RPMI7951 (cell line): ENCODE data around the gene DGCR6L. TPM values are rescaled to one million over a fixed set of nuclear protein-coding genes. Genes with fewer than 3 reads are reported as not detected.
"Not testable (repeated sequence)": the region's sequence is repeated elsewhere in the genome, so short reads cannot be mapped to it uniquely, and the experiment has no call there.

Source experiments
- DNase-seq: peaks from one replicate; pipeline ENCODE4 v3.0.0-alpha.2; 2012; ENCODE audit warnings: low read depth
- total RNA-seq: library from RNA; depleted of rRNA; stranded (reverse); fragments of >200 nt; shearing (Covaris generic); gene quantifications from 2 replicates; pipeline ENCODE4 v1.2.3, GENCODE V29; 2014

Gene DGCR6L
- total RNA-seq, 1 experiment from 2014 or later, result 39.7 TPM

DNA sequence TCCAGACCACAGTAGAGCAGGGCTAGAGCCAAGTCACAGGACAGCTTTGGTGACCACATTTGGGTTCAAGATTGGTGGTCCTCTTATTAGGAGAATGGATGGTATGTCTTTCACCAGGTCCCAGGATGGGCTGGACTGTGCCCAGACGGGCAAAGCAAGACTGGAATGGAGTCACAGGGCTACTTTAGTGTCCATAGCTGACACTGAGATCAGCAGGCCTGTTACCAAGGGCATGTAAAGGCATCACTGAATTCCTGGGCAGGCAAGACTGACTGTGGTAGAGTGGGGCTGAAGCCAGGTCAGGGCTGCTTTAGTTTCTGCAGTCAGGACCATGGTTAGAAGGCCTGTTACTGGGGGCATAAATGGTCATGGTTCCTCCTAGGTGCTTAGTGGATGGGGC, 6.1 kb upstream of the DGCR6L start:
- not testable (repeated sequence) for DNase-seq

- no peak for DNase-seq
Observed at GRCh38 chr22:20324139-20324516, 4.3 kb upstream of the DGCR6L start.

GRCh38 chr22:20321552-20322211, 1.8 kb upstream of the DGCR6L start:
- DNase-seq, result not testable (repeated sequence)

- DNase-seq, result not testable (repeated sequence)
Observed at GRCh38 chr22:20320659-20321551, 1.0 kb upstream of the DGCR6L start.

- DNase-seq, result peak; percentile 18
Observed at GRCh38 chr22:20319041-20319744, 667 bp downstream of the DGCR6L start.

GRCh38 chr22:20318043-20318688, 1.7 kb downstream of the DGCR6L start:
- not testable (repeated sequence) for DNase-seq

- not testable (repeated sequence) for DNase-seq
Observed at GRCh38 chr22:20317402-20318042, 2.3 kb downstream of the DGCR6L start.

DNA sequence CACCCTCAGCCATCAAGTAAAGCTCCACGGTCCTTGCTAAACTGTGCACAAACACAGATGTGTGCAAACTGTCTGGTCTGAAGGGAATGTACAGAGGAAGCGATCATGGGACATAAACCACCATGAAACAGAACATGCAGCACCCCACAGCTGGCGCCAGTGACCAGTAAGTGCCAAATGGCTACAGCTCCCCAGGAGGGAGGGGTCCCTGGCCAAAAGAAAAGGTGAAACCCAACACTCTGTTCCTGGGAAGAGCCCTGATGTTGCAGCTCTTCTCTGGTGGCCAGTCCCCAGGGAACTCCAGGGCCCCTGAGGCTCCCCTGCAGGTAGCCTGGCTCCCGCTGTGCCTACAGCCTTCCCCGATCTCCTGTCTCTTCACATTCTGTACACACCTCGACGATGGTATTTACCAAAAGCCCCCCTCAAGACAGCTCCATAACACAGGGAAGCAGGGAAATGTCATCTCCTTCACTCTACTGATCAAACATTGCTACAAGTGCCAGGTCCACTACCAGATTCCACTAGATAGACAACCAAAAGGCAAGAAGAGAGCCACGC, 2.9 kb downstream of the DGCR6L start:
- DNase-seq, result no peak

GRCh38 chr22:20316217-20316843, 3.5 kb downstream of the DGCR6L start:
- no peak for DNase-seq

DNA sequence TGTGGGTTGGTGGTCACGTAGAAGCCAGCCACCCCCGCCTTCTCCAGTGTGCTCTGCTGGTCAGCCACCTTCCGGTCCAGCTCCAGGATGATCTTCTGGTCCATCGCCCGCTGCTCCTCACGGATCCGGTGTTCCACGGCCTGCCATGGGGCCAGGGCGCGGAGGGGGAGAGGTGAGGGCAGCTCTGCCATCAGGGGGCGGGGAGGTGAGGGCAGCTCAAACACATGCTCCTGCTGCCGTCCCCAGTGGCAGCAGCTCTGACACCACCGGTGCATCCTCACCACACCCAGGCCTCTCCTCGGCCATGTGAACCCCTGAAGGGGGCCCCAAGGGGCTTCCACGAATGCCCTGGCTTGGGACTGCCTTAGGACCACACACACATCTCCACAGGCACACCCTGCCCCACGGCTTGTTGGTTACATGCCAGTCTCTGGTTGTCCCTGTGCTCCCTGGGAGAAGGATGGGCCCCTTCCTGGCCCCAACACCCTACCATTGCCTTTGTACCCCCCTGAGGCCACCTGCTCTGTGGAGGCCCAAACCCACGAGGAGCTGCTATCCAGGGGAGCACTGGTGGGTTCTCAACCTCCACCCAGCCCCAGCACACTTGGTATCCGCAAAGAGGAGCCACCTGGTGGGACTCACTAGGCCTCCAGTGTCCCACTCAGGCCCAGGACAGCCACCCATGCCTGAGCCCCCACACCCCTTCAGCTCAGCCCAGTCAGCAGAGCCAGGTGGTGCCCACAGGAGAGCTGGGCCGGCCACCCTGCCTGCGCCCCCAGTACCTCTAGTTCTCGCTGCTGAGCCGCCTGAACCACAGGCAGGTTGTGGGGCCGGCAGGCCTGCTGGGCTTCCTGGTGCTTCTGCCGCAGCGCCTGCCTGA, 4.3 kb downstream of the DGCR6L start:
- DNase-seq, result no peak

DNA sequence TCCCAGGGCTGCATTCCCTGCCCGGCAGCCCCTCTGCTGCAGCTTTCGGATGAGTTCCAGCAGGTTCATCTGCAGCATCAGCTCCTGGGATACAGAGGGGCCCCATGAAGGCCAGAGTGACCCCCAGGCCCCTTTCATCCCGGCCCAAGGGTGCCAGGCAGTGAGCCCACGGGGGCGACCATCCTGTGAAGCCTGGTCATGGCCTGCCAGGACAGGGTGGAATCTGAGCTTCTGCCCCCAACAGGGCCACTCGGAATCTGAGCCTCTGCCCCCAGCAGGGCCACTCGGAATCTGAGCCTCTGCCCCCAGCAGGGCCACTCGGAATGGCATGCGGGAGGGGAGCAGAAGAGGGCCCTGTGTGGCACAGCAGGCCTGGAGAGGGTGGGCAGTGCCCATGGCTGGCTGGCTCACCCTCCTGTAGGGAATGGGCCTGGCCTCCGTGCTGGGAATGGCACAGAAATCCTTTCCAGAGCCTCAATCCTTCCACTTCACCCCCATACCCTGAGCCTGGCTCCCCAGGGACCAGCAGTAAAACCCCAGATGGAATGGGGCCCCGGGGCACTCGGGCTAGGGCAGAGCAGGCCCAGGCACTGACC, 5.0 kb downstream of the DGCR6L start:
- DNase-seq, result not testable (repeated sequence)

DNA sequence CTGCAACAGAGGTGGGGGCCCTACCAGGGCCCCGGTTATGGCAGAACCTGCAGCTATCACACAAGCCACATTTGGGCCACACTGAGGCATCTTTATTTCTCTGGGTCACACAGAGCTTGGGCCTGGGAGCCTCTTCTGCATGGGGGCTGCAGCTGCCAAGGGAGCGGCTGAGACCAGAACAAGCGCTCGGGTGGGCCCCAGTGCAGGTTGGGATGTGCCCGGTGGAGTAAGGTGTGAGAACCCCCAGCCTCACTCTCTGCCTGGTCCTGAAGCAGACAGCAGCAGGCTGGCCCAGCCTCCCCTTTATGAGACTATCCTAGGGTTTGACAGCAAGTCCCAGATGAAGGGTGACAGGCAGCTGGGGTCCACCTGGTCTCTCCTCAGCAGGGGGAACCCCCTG, 5.7 kb downstream of the DGCR6L start:
- not testable (repeated sequence) for DNase-seq

GRCh38 chr22:20313306-20314077, 6.4 kb downstream of the DGCR6L start:
- DNase-seq, result not testable (repeated sequence)

DNA sequence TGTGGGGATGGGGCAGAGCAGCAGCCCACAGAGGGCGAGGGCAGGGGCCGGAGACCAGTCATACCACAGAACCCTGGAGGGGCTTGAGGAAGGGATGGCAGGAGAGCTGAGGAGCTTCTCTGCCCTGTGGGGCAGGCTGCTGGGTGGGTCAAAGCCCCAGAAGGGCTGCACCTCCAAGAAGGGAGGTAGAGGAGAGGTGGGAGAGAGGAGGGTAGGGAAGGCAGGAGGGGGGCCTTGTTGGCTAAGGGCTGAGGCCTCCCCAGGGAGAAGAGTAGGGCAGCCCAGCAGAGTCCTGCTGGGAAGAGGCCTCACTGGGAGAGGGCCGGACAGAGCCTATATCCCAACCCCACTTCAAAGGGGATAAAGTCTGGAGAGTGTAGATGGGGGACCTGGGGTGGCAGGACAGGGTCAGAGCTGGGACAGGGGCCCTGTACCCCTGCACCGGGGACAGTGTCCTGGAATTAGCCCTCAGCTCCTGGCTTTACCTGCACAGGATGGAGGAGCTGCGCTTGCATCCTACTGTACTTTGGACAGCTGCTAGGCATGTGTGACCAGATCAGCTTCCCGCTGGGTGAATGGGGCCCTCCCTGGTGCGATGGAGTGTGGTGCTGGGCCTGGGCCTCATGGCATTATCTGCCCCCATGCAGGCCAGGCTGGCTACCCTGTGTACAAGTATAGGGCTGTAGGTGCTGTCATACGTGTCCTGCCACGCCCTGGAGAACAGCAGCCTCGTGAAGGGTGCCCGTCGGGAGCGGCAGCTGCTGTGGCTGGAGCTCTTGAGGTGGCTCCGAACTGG, 7.3 kb downstream of the DGCR6L start:
- no peak for DNase-seq

DNA sequence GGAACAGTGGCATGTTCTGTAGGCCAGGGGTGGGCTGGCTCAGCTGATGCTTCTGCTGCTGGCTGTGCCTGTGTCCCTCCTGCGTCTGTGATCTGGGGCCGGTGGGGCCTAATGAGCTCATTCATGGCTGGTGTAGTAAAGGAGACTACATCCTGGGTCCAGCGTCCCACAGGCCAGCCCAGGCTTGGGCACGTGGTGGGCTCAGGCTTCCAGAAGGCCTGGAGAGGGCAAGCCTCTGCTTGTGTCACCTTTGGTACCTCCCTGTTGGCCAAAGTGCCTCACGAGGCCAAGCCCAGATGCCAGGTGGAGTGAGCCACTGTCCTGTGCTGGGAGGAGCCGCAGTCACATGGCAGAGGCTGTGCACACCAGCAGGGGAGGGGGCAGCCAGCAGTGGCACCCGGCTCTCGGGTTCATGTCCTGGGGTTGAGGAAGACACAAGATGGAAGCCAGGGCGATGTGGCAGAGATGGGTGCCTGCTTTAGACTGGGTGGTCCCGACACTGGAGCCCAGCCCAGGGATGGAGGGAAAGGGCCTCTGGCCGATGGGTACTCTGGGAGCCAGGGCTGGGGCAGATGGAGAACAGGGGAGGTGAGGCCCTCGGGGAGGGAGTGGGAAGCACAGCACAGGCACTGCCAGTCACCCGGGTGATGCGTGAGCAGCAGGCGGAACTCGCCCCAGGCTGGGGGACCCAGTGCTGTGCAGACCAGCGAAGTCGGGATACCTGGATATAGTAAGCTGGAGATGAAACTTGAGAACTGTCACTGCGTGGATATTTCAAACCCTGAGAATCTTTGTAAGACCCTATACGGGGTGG, 8.4 kb downstream of the DGCR6L start:
- not testable (repeated sequence) for DNase-seq

GRCh38 chr22:20310773-20311172, 9.1 kb downstream of the DGCR6L start:
- DNase-seq, result not testable (repeated sequence)

DNA sequence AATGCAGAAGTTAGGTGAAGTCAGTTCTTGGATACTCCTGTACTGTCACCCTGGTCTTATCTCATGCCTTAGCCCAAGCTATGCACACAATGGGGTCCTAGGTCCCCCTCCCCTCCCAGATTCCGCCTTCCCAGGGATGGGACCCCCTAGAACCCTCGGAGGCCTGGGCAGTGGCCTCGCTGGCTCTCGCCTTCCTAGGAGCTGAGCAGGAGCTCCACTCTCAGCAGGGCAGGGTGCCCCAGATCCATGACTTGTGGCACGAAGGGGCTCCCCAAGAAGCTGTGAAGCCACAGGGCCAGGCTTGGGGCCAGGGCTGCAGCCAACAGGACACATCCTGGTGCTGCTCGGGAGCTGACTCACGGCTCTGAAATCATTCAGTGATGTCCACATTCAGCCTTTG, 9.7 kb downstream of the DGCR6L start:
- not testable (repeated sequence) for DNase-seq
